Activated T-helper 2 cell treated with anti-CD3 and anti-CD28 coated beads, Interferon-gamma antibody, Interleukin-2, Interleukin-4, amounts not matched to agents 10 μg/mL and 5 μg/mL and 100 μg/mL, durations not matched to agents 14 hours and 24 hours and 36 hours (primary cell): ENCODE measurements around the gene MIER2. TPM values are rescaled to one million over a fixed set of nuclear protein-coding genes. Genes with fewer than 3 reads are reported as not detected.

Experiments used
- DNase-seq: peaks from one replicate; pipeline ENCODE4 v3.0.0; 2021; ENCODE audit warnings: low spot score
- H3K27ac Mint-ChIP-seq: one replicate; pipeline ENCODE4 v1.8.0; 2021; ENCODE audit warnings: mixed read lengths
- H3K27me3 Mint-ChIP-seq: one replicate; pipeline ENCODE4 v1.8.0; 2021; ENCODE audit warnings: low read depth, mixed read lengths
- H3K36me3 Mint-ChIP-seq: one replicate; pipeline ENCODE4 v1.8.0; 2021; ENCODE audit warnings: low read depth, mixed read lengths
- H3K4me1 Mint-ChIP-seq: one replicate; pipeline ENCODE4 v1.8.0; 2021; ENCODE audit warnings: low read depth, mixed read lengths
- H3K4me3 Mint-ChIP-seq: one replicate; pipeline ENCODE4 v1.8.0; 2021; ENCODE audit warnings: low read depth, mild to moderate bottlenecking, moderate library complexity, mixed read lengths
- H3K9me3 Mint-ChIP-seq: one replicate; pipeline ENCODE4 v1.8.0; 2021; ENCODE audit warnings: mixed read lengths
- intact Hi-C: fragments of 100-400 bp; cut with micrococcal nuclease; formaldehyde crosslinking; loops from one replicate; pipeline ENCODE4 v1.15.1; 2023
- total RNA-seq: library from RNA; stranded (reverse); gene quantifications from 2 replicates; pipeline ENCODE4 v1.2.3, GENCODE V29; 2022

The MIER2 gene
- total RNA-seq, 1 donor from 2014 or later: 30.5 TPM

DNA sequence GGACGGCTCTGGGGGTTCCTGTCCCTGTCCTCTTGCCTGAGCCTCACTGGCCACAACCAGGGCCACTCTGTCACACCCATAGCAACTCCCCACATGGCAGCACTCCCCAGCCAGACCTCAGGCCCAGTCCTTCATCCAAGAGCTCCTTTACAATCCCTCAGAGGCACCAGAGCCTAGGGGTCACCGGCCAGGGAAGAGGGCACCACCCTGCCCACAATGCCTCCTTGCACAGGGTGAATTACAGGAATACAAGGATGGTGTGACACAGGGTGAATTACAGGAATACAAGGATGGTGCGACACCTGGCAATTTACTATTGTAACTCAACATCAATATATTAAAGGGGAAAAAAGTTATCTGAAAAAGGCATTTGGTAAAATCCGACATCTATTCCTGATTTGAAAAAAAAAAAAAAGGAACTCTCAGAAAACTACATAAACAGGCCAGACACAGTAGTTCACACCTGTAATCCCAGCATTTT is 16.5 kb downstream of the MIER2 start:
- Mint-ChIP-seq H3K27me3 (no peaks in the 10 kb centered on the region), H3K9me3 (peaks cover 20% of the 10 kb centered on the region), H3K4me1 (no peaks in the 10 kb centered on the region), H3K4me3 (no peak overlapping the region), H3K27ac (no peak overlapping the region), H3K36me3 (peaks cover 61% of the 10 kb centered on the region)
- intact Hi-C loops: no loop called here
- DNase-seq: no peak

DNA sequence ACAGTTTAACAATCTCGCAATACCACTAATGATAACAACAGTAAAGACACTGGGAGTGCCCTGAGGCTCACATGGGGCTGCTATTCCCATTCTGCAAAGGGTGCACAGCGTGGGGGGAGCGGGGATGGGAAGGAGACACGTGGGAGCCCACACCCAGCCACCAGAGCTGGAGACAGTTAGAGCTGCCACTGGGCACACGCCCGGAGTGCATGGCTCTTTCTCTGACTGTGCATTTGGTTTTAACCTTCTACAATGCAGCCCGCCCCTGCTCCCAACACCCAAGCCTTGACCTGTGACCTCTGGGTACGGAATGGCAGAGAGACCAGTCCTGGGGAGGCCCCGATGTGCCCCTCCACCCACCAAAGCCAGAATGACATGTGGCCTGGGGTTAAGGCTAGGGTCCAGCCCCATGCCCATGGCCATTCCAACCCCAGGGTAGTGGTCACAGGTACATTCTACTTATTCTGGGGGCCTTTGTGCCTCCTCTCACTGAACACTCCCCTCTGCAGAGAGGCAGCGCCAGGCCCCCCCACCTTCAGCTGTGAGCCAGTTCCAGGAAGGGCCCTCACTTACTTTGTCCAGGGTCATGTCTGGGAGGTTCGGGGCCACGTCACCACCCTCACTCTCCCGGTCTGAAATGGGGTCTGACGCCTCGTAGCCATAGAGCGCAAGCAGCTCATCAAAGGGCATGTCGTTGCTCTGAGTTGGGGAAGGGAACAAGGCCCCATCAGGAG is 17.1 kb downstream of the MIER2 start:
- Mint-ChIP-seq H3K27ac (no peak overlapping the region), H3K4me1 (no peaks in the 10 kb centered on the region), H3K9me3 (peaks cover 20% of the 10 kb centered on the region), H3K36me3 (peaks cover 61% of the 10 kb centered on the region), H3K27me3 (no peaks in the 10 kb centered on the region), H3K4me3 (no peak overlapping the region)
- no peak for DNase-seq
- intact Hi-C loops: no loop called here

DNA sequence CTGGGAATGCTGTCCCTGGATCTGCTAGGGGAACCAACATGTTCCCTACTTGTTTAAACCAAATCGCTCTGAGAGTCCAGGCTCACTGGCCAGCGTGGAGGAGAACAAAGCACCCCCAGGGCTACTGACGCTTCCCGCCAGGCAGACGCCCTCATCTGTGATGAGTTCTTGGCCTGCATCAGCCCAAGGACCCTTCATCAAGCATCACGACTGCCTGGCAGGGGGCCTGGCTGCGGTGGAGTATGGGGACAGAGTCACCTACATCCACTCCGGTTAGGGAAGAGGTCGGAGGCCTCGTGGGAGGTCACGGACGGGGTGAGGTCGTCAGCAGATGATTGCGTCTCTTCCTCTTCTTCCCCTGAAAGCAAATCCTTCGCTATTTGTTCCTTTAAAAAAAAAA is 17.7 kb downstream of the MIER2 start:
- no peak overlapping the region for H3K4me3 Mint-ChIP-seq
- H3K4me1 Mint-ChIP-seq: no peaks in the 10 kb centered on the region
- H3K27me3 Mint-ChIP-seq: no peaks in the 10 kb centered on the region
- peaks cover 20% of the 10 kb centered on the region for H3K9me3 Mint-ChIP-seq
- no peak overlapping the region for H3K27ac Mint-ChIP-seq
- DNase-seq: no peak
- peaks cover 61% of the 10 kb centered on the region for H3K36me3 Mint-ChIP-seq
- intact Hi-C loops: no loop called here

DNA sequence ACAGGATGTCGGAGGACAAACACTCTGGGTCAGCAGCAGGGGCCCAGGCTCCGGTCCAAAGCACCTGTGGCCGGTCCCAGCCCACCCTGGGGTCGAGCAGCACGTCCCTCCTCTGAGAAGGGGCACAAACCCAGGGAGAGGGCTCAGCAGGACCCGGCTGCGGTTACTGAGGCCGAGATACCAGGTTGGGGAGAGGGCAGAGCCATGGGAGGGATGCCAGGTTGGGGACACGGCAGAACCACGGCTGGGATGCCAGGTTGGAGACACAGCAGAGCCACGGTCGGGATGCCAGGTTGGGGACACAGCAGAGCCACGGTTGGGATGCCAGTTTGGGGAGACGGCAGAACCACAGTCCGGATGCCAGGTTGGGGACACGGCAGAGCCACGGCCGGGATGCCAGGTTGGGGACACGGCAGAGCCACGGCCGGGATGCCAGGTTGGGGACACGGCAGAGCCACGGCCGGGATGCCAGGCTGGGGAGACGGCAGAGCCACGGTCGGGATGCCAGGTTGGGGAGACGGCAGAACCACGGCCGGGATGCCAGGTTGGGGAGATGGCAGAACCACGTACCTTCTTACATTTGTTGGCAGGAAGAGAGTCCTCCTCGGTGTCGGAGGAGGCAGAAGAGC is 18.5 kb downstream of the MIER2 start:
- Mint-ChIP-seq H3K4me3 (no peak overlapping the region), H3K27ac (no peak overlapping the region), H3K9me3 (peaks cover 20% of the 10 kb centered on the region), H3K27me3 (no peaks in the 10 kb centered on the region), H3K4me1 (no peaks in the 10 kb centered on the region), H3K36me3 (peaks cover 56% of the 10 kb centered on the region)
- no peak for DNase-seq
- intact Hi-C loops: no loop called here

DNA sequence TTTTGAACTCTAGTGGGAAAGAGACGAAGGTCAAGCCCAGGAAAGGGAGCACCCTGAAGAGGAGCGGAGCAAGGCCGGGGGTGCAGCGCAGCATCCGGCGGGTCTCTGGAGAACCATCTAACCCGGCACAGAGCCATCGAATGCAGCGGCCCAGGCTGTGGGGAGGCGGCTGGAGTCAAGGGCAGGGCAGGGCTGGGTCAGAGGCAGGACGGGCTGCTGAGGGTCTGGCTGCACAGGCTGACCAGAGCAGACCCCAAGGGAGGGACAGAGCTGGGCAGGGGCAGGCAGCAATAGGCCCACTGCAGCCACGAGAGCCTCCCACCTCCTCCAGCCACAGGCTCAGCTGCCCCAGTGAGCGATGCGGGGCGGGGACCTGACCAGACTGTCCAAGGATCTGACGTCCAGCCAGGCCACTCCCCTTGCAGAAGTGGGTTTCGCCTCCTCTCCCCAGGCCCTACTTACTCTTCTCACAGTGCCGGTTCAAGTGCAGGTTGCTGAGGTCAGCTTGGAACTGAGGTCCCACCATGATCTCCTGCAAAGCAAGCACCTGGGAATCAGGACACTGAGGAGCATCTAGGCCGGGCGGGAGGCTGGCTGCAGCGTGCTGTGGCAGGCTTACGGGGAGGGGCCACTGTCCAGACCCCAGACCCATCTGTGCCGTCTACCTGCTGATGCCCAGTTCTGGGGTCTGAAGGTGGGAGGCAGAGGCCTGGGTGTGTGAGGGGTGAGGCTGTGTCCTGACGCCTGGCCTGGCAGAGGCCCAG is 19.2 kb downstream of the MIER2 start:
- Mint-ChIP-seq H3K27me3 (no peaks in the 10 kb centered on the region), H3K27ac (no peak overlapping the region), H3K4me3 (no peak overlapping the region), H3K4me1 (no peaks in the 10 kb centered on the region), H3K9me3 (peaks cover 16% of the 10 kb centered on the region), H3K36me3 (peaks cover 54% of the 10 kb centered on the region)
- DNase-seq: no peak
- intact Hi-C loops: no loop called here

DNA sequence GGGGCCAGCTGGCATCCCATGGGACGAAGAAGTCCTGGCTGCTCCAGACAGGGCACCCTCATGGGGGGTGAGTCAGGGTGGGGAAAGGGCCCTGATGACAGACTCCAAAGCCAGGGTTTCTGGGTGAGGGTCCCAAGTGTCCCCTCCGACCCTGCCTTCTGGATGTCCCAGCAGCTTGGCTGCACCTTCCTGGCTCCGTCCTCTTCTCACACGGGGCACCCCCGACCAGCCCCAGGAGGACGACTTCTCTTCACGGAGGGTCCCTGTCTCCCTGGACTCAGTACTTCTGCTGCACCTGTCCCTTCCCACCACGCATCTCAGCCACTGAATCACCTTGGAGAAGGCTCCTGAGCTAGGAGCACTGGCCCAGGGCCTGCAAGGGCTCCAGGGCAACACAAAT is 19.9 kb downstream of the MIER2 start:
- peaks cover 16% of the 10 kb centered on the region for H3K9me3 Mint-ChIP-seq
- DNase-seq: no peak
- no peak overlapping the region for H3K27ac Mint-ChIP-seq
- intact Hi-C loops: no loop called here
- H3K36me3 Mint-ChIP-seq: peaks cover 53% of the 10 kb centered on the region
- H3K4me1 Mint-ChIP-seq: no peaks in the 10 kb centered on the region
- no peak overlapping the region for H3K4me3 Mint-ChIP-seq
- no peaks in the 10 kb centered on the region for H3K27me3 Mint-ChIP-seq

DNA sequence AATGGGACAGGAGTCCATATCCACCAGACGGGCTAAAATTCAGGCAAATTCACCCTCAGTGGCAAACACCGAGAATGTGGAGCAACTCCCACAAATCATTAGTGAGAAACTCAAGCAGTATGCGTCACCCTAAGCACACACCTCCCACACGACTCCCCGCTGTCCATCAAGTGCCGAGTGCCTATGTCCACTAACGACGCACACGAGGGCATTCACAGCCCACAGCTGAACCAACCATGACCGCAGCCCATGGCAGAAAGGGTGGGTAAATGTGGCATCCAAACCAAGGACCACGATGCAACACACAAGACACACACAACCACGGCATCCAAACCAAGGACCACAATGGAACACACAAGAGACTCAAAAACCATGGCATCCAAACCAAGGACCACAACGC is 22.0 kb downstream of the MIER2 start:
- intact Hi-C loops: no loop called here
- no peaks in the 10 kb centered on the region for H3K27me3 Mint-ChIP-seq
- H3K4me1 Mint-ChIP-seq: no peaks in the 10 kb centered on the region
- H3K9me3 Mint-ChIP-seq: peaks cover under 1% of the 10 kb centered on the region
- H3K36me3 Mint-ChIP-seq: peaks cover 45% of the 10 kb centered on the region
- DNase-seq: no peak
- no peak overlapping the region for H3K4me3 Mint-ChIP-seq
- no peak overlapping the region for H3K27ac Mint-ChIP-seq

DNA sequence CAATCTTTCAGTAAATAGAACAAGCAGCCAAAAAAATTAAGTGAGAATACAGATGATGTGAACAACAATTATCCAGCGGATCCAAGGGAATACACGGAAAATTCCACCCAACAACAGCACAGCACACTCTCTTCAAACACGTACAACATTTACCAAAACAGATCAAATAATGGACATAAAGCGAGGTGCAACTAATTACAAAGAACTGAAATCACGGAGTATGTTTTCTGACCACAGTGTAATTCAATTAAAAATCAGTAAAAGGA is 26.2 kb downstream of the MIER2 start:
- intact Hi-C loops: no loop called here
- Mint-ChIP-seq H3K4me1 (no peaks in the 10 kb centered on the region), H3K27ac (no peak overlapping the region), H3K4me3 (no peak overlapping the region), H3K9me3 (no peaks in the 10 kb centered on the region), H3K36me3 (peaks cover 51% of the 10 kb centered on the region), H3K27me3 (no peaks in the 10 kb centered on the region)
- no peak for DNase-seq

DNA sequence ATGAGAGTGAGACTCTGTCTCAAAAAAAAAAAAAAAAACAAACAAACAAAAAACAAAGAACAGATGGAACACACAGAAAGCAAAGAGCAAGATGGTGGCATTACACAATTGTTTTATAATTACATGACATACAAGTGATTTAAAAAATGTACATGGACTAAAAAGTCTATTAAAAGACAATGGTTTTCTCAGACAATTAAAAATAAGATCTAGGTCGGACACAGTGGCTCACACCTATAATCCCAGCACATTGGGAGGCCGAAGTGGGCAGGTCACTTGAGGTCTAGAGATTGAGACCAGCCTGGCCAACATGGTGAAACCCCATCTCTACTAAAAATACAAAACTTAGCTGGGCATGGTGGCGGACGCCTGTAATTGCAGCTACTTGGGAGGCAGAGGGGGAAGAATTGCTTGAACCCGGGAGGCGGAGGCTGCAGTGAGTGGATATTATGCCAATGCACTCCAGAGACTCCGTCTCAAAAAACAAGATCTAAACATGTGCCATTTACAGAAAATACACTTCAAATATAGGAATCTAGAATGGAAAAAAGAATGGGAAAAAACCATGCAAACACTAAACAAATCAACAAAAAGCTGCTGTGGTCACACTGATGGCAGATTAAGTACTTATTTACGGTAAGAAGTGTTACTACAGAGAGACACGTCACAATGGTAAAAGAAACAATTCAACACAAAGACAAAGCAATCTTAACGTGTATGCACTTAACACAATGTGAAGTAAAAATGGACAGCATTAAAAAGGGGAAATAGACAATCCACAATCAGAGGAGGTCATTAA is 26.7 kb downstream of the MIER2 start:
- no peaks in the 10 kb centered on the region for H3K4me1 Mint-ChIP-seq
- no peak for DNase-seq
- H3K36me3 Mint-ChIP-seq: peaks cover 52% of the 10 kb centered on the region
- H3K27me3 Mint-ChIP-seq: no peaks in the 10 kb centered on the region
- H3K4me3 Mint-ChIP-seq: no peak overlapping the region
- no peaks in the 10 kb centered on the region for H3K9me3 Mint-ChIP-seq
- no peak overlapping the region for H3K27ac Mint-ChIP-seq
- intact Hi-C loops: no loop called here

DNA sequence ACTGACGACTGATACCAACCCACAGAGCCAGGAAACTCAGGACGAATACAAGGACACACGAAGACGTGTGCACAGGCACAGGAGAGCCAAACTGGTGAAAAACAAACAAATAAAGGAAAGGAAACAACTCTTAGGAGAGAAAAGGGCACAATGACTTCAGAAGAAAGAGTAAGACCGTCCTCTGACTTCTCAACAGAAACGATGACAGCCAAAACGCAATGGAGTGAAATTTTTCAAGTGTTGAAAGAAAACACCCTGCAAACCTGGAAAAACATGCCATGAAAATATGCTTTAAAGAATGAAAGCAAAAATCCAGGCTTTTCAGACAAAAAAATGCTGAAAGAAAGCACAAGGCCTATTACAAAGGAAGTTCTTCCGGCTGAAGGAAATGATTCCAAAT is 28.8 kb downstream of the MIER2 start:
- H3K27ac Mint-ChIP-seq: no peak overlapping the region
- H3K9me3 Mint-ChIP-seq: no peaks in the 10 kb centered on the region
- no peak overlapping the region for H3K4me3 Mint-ChIP-seq
- H3K27me3 Mint-ChIP-seq: no peaks in the 10 kb centered on the region
- H3K36me3 Mint-ChIP-seq: peaks cover 47% of the 10 kb centered on the region
- intact Hi-C loops: no loop called here
- no peak for DNase-seq
- H3K4me1 Mint-ChIP-seq: no peaks in the 10 kb centered on the region

DNA sequence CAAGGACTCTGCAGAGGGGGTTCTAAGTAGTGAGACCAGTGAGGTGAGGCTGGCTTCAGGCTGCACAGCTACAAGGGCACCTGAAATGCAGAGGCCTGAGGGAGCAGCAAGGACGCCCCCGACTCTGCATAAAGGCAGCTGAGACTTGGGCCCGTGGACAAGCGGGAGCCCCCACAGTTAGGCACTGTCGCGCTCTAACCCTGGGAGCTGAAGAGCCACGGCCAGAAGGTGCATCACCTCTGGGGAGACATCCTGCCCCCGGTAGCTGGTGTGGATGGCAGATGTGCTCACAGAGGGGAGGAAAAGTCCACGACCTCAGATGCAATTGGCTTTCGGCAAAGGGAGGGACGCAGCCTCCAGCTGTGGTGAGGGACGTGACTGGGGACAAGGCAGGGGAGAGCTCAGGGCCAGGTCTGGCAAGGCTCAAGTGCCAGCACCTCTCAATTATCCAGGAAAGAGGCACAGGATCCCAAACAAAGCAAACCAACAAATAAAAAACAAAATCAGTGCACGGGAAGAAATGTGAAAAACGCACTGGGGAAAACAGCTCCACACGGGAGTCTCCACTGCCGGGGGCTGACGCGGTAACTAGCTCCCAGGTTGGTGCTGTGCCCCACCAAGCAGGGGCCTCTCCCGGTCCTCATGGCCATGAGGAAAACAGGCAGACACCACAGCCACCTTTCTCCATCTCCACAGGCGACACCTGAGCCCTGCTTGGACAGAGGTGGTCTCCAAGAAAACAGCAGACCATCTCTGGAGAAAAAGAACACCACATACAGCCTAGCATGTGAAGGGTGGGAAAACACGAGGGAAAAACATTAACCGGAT is 30.4 kb downstream of the MIER2 start:
- H3K9me3 Mint-ChIP-seq: no peaks in the 10 kb centered on the region
- DNase-seq: no peak
- peaks cover 37% of the 10 kb centered on the region for H3K36me3 Mint-ChIP-seq
- no peaks in the 10 kb centered on the region for H3K4me1 Mint-ChIP-seq
- no peaks in the 10 kb centered on the region for H3K27me3 Mint-ChIP-seq
- intact Hi-C loops: no loop called here
- no peak overlapping the region for H3K4me3 Mint-ChIP-seq
- H3K27ac Mint-ChIP-seq: no peak overlapping the region
